H1 (cell line): ENCODE results near the gene IL13RA1. TPM values are rescaled to one million over a fixed set of nuclear protein-coding genes. Genes with fewer than 3 reads are reported as not detected.

Experiments used
- GABPA ChIP-seq: IDR thresholded peaks from 2 replicates; pipeline ENCODE4 v1.6.1; 2011; ENCODE audit warnings: mild to moderate bottlenecking, low read length, moderate library complexity, borderline replicate concordance; ENCODE audit not compliant: insufficient read depth
- KDM5A ChIP-seq: fragments of 200-600 bp; IDR thresholded peaks from 2 replicates; pipeline ENCODE4 v1.7.1; 2012; ENCODE audit warnings: mild to moderate bottlenecking, low read length, inconsistent platforms, mixed read lengths
- SIX5 ChIP-seq: IDR thresholded peaks from 2 replicates; pipeline ENCODE4 v1.6.1; 2011; ENCODE audit warnings: mild to moderate bottlenecking, low read depth, low read length
- polyA plus RNA-seq, 7 experiments: library from polyadenylated mRNA; depleted of rRNA in 3 of 7; stranded (reverse) in 5 of 7; unstranded in 2 of 7; fragments of >200 nt in 5 of 7; fragments of 200-250 nt in 2 of 7; gene quantifications; 1 replicate in 5 of 7; 2 replicates in 1 of 7; 4 replicates in 1 of 7; pipeline versions ENCODE4 v1.2.1 to v1.2.3, GENCODE V29; 2011 to 2013; ENCODE audit warnings: missing spikeins in 2 of 7, mixed read lengths in 2 of 7
- total RNA-seq: library from RNA; stranded (reverse); fragmentation: NEBNext Ultra II Directional; extraction: Animal tissue kit (Norgen Biotek cat#: 25700); gene quantifications from 2 replicates; pipeline ENCODE4 v1.2.1, GENCODE V29; 2021
- TF ChIP-seq, protein P1 (sequence below): fragments of 300-600 bp; sonication (generic); IDR thresholded peaks from 2 replicates; pipeline ENCODE4 v1.7.1; 2012; ENCODE audit warnings: low read length, moderate library complexity, mild to moderate bottlenecking, inconsistent platforms; ENCODE audit not compliant: insufficient replicate concordance

IL13RA1 gene
- total and polyA plus RNA-seq, 2 of the 8 experiments (the other 6 are each of a cell fraction or from before 2014, with no cell fraction given) = 3.3 to 9.4 TPM

DNA sequence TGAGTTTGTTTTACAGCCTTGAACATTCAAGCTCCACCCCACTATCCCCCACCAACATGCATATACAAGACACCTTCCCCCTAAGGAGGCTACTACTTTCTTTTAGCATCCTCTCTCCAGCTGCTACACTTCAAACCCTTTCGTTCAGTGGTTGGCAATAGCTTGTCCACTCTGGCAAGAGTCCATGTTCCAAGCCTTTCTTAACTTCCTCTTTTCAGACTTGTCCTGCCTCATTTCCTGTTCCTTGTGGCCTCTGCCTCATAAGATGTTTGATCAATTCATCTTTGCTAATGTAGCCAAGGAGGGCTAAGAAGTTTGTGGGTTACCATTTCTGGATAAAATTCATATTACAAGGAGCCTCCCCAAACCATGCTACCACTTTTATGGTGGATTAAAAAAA lies 75.5 kb downstream of the IL13RA1 start (continued):
- TF ChIP-seq, protein P1, sequence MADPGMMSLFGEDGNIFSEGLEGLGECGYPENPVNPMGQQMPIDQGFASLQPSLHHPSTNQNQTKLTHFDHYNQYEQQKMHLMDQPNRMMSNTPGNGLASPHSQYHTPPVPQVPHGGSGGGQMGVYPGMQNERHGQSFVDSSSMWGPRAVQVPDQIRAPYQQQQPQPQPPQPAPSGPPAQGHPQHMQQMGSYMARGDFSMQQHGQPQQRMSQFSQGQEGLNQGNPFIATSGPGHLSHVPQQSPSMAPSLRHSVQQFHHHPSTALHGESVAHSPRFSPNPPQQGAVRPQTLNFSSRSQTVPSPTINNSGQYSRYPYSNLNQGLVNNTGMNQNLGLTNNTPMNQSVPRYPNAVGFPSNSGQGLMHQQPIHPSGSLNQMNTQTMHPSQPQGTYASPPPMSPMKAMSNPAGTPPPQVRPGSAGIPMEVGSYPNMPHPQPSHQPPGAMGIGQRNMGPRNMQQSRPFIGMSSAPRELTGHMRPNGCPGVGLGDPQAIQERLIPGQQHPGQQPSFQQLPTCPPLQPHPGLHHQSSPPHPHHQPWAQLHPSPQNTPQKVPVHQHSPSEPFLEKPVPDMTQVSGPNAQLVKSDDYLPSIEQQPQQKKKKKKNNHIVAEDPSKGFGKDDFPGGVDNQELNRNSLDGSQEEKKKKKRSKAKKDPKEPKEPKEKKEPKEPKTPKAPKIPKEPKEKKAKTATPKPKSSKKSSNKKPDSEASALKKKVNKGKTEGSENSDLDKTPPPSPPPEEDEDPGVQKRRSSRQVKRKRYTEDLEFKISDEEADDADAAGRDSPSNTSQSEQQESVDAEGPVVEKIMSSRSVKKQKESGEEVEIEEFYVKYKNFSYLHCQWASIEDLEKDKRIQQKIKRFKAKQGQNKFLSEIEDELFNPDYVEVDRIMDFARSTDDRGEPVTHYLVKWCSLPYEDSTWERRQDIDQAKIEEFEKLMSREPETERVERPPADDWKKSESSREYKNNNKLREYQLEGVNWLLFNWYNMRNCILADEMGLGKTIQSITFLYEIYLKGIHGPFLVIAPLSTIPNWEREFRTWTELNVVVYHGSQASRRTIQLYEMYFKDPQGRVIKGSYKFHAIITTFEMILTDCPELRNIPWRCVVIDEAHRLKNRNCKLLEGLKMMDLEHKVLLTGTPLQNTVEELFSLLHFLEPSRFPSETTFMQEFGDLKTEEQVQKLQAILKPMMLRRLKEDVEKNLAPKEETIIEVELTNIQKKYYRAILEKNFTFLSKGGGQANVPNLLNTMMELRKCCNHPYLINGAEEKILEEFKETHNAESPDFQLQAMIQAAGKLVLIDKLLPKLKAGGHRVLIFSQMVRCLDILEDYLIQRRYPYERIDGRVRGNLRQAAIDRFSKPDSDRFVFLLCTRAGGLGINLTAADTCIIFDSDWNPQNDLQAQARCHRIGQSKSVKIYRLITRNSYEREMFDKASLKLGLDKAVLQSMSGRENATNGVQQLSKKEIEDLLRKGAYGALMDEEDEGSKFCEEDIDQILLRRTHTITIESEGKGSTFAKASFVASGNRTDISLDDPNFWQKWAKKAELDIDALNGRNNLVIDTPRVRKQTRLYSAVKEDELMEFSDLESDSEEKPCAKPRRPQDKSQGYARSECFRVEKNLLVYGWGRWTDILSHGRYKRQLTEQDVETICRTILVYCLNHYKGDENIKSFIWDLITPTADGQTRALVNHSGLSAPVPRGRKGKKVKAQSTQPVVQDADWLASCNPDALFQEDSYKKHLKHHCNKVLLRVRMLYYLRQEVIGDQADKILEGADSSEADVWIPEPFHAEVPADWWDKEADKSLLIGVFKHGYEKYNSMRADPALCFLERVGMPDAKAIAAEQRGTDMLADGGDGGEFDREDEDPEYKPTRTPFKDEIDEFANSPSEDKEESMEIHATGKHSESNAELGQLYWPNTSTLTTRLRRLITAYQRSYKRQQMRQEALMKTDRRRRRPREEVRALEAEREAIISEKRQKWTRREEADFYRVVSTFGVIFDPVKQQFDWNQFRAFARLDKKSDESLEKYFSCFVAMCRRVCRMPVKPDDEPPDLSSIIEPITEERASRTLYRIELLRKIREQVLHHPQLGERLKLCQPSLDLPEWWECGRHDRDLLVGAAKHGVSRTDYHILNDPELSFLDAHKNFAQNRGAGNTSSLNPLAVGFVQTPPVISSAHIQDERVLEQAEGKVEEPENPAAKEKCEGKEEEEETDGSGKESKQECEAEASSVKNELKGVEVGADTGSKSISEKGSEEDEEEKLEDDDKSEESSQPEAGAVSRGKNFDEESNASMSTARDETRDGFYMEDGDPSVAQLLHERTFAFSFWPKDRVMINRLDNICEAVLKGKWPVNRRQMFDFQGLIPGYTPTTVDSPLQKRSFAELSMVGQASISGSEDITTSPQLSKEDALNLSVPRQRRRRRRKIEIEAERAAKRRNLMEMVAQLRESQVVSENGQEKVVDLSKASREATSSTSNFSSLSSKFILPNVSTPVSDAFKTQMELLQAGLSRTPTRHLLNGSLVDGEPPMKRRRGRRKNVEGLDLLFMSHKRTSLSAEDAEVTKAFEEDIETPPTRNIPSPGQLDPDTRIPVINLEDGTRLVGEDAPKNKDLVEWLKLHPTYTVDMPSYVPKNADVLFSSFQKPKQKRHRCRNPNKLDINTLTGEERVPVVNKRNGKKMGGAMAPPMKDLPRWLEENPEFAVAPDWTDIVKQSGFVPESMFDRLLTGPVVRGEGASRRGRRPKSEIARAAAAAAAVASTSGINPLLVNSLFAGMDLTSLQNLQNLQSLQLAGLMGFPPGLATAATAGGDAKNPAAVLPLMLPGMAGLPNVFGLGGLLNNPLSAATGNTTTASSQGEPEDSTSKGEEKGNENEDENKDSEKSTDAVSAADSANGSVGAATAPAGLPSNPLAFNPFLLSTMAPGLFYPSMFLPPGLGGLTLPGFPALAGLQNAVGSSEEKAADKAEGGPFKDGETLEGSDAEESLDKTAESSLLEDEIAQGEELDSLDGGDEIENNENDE = no peak
- TF ChIP-seq GABPA (no peak), KDM5A (no peak), SIX5 (no peak)
